Endometrial microvascular endothelial cells (primary cell): ENCODE data around the gene LOXHD1. TPM values are rescaled to one million over a fixed set of nuclear protein-coding genes. Genes with fewer than 3 reads are reported as not detected.

Source experiments
- in situ Hi-C: cut with HindIII; loops from 2 replicates; pipeline ENCODE4 v1.10.0; 2017; ENCODE audit warnings: low sequenced_read_pairs, low pct_unique_long_range_greater_than_20kb; ENCODE audit errors: inconsistent ontology term
- total RNA-seq: library from RNA; depleted of rRNA; stranded (reverse); fragments of >200 nt; gene quantifications from one replicate; pipeline ENCODE4 v1.2.3, GENCODE V29; 2015; ENCODE audit errors: inconsistent ontology term

The LOXHD1 gene
- total RNA-seq, 1 donor from 2014 or later = not detected

DNA sequence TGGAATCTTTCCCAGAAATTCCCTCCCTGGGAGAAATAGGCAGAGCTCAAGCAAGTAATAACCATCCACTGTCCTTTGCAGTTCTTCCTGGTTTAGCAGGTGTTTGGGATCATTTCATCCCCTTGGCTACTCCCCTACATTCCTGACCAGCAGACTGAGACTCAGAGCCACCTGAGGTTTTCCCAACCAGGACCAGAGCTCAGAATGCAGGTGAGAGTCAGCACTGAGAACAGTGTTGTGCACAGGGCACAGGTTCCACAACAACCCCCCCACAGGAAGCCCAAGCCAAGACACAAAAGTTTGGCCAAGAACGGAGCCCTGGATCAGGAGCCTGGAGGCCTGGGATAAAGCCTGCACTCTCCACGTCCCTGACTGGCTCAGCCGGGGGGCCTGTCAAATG lies 21.0 kb upstream of the LOXHD1 start:
- in situ Hi-C loops = no loop called here

- in situ Hi-C loops = no loop called here
Observed at GRCh38 chr18:46677611-46678010, 20.6 kb upstream of the LOXHD1 start.

- in situ Hi-C loops = no loop called here
Observed at GRCh38 chr18:46676182-46676835, 19.3 kb upstream of the LOXHD1 start.

DNA sequence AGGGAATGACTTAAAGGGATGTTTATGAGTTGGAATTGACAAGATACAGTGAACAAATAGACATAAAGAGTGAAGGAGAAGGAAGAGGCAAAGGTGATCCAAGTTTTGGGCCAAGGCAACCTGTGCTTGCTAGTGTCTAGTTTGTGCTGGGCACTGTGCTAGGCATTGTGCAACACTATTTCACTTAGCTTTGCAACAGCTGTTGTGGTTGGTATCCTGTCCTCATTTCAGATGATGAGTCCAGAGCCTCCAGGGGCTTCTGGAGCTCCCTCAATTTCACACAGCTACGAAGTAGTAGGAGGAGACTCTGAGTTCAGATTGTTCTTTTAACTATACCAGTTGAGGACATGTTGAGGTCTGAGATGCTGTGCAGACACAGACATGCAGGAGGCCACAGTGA lies 18.1 kb upstream of the LOXHD1 start:
- in situ Hi-C loops = no loop called here

DNA sequence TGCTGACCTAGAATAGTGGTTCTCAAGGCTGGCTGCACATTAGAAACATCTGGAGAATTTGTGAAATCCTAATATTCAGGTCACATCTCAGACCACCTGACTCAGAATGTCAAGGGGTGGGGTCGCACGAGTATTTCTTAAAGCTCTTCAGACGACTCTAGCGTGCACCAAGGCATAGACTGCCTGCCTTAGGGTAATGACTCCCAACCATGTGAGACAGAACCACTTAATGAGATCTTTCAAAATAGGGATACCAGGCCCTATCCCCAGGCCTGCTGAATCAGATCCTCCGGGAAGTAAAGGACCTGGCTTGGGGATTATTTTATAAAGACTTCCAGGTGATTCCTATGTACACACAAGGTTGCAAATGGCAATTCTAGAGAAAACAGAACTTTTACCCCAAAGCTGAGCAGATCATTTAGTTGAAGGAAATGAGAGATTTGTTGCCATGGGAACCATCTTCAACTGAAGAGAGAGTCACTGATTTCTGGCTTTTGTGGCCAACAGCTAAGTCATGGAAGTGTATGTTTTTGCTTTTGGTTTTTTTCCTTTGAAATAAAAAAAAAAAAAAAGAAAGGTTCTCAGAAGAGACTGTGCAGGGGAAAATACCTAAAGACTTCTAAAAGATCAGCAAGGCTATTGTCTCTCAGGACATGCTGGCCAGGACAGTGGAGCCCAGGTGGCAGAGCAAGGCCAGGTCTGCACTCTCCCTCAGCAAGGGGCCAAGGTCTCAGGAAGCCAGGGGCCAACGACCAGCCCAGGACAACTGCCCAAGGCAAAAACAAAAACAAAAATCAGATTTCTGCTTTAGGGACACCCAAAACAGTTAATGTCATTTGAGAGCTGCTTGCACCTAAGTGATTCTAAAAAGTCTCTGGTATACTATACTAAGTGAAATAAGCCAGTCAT lies 15.3 kb upstream of the LOXHD1 start:
- in situ Hi-C loops = no loop called here

DNA sequence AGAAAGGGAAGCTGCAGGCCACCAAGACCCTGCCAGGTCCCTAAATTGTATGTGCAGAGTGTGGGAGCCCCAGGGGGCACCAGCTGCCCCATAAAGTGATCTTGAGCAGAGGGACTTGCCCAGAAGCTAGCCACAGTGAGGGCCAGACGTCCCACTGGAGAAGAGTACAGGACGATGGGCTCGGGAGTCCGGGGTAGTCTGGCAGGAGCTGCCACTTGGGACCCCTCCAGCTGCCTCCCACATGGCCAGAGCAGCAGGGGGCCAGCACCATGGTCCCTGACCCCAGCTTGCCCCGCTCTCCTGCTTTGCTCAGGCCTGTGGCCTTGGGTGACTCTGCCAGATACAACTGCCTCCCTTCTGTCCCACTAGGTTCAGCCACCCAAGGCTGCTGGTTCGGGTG lies 11.7 kb upstream of the LOXHD1 start:
- in situ Hi-C loops = no loop called here

DNA sequence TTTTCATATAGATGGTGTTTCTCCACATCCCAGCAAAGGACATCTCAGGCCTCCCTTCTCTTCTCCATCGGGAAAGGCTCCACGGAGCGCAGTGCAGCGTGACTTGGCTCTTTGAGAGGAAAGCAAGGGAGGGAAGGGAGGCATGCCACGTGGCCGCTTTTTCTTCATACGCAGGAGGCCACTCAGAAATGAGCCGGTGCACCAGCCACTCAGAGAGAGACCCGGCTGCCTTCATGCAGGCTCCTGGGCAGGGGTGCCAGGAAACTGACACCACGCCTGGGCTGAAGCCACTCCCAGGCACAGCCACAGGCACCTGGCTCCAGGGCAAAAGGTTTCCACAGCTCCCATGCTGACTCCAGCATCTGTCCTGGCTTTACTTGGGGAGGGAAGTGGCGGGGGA lies 11.1 kb upstream of the LOXHD1 start:
- in situ Hi-C loops = no loop called here

- in situ Hi-C loops = no loop called here
Observed at GRCh38 chr18:46663539-46663938, 6.5 kb upstream of the LOXHD1 start.

- in situ Hi-C loops = no loop called here
Observed at GRCh38 chr18:46660957-46661749, 4.1 kb upstream of the LOXHD1 start.

- in situ Hi-C loops = no loop called here
Observed at GRCh38 chr18:46659484-46659883, 2.5 kb upstream of the LOXHD1 start.

DNA sequence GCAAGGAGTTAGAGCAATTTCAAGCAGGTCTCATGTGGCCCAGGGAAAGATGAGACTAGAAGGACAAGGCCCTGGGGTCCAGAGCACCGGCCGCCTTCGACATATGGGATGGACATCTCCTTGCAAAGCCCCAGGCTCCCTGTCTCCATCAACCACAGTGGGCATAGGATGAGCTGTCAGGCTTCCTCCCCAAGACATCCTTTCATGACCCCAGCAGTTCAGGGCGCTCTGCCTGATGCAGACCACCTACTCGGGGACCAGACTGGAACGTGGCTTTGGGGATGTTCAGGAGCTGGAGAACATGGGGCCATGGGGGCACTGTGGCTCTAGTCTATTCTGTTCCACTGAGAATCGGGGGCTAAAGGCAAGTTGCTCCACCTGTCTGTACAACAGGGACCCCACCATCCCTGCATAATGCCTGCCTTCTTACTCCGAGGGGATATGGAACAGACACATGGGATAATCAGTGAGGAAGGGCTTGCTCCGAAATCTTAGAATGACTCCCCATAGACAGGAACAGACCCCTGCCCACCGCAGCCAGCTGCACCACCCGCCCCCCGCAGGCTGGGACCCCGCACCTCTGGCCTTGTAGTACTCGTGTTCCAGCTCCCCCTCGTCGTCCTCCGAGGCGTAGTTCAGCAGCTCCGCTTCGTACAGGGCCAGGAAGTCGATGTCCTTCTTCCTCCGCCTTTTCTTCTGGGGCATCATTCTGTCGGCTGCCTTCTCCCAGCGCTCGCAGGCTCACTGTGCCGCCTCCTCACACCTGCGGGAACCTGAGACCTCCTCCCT lies 500 bp downstream of the LOXHD1 start:
- in situ Hi-C loops = no loop called here

- in situ Hi-C loops = no loop called here
Observed at GRCh38 chr18:46652372-46652771, 4.6 kb downstream of the LOXHD1 start.

- in situ Hi-C loops = no loop called here
Observed at GRCh38 chr18:46650681-46651080, 6.3 kb downstream of the LOXHD1 start.

- in situ Hi-C loops = no loop called here
Observed at GRCh38 chr18:46649071-46649862, 7.8 kb downstream of the LOXHD1 start.

DNA sequence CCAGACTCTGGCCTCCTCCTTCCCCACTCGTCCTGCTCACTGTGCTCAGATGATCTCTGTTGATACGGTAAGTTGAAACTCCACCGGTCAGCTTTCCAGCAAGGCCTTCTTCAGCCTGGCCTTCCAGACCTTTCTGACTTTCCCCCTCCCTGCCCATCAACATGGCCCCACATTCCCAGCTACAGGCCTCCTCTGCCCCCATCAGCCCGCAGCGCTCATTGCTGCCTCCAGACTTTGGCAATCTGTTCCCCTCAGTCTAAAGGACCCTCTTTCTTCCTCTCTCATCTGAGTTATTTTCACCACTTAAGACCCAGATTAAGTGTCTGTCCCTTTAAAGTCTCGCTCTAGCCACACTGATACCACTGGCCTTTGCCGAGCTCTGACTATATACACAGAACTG lies 10.6 kb downstream of the LOXHD1 start:
- in situ Hi-C loops = no loop called here

GRCh38 chr18:46642561-46642960 lies 14.5 kb downstream of the LOXHD1 start:
- in situ Hi-C loops = no loop called here

- in situ Hi-C loops = no loop called here
Observed at GRCh38 chr18:46641917-46642316, 15.1 kb downstream of the LOXHD1 start.

- in situ Hi-C loops = no loop called here
Observed at GRCh38 chr18:46639386-46639785, 17.6 kb downstream of the LOXHD1 start.
